K562 (cell line): ENCODE results near the gene FGD6. TPM values are rescaled to one million over a fixed set of nuclear protein-coding genes. Genes with fewer than 3 reads are reported as not detected.
"Not testable (repeated sequence)": the region's sequence is repeated elsewhere in the genome, so short reads cannot be mapped to it uniquely, and the experiment has no call there.

Experiments used
- ATAC-seq: fragments of 200-7000 bp; cut with Tn5 transposase; 3 replicates; pipeline ENCODE4 v1.9.1; 2020; ENCODE audit warnings: moderate library complexity
- BruUV-seq: library from RNA; stranded (reverse); fragments of 400-500 nt; replicated peaks from 2 replicates; lab custom pipeline; 2021; lab: Mats Ljungman, UMichigan
- CTCF ChIA-PET: fragments of 300-600 bp; formaldehyde crosslinking; extraction: SDS; loops from one replicate; lab custom pipeline; 2021; ENCODE audit warnings: low intra/inter-chr PET ratio; lab: Yijun Ruan, JAX
- POLR2A ChIA-PET: fragments of 300-600, 350-650 bp; sonication (Branson Sonifier 250); formaldehyde crosslinking; extraction: SDS; loops from one replicate; lab custom pipeline; 2021; ENCODE audit warnings: antibody characterized with exemption, inconsistent platforms; lab: Yijun Ruan, JAX
- DNase-seq, 4 experiments: peaks; one replicate each; pipeline versions ENCODE4 v3.0.0 to v3.0.0-alpha.2; 2011 to 2018; ENCODE audit warnings: low spot score in 3 of 4, mixed read lengths in 3 of 4; ENCODE audit errors: extremely low read depth in 1 of 4
- FAIRE-seq: peaks from 2 replicates; lab custom pipeline; 2011; peaks lifted over from hg19 to GRCh38; lab: Jason Lieb, UNC
- H2AFZ ChIP-seq: 2 replicates; pipeline ENCODE4 v1.6.0; 2011; ENCODE audit warnings: low read depth, low read length, control low read depth, inconsistent platforms
- H3K27ac ChIP-seq: fragments of 200-600 bp; 3 replicates; pipeline ENCODE4 v1.8.0; 2011; ENCODE audit warnings: low read depth, mild to moderate bottlenecking, control low read depth, inconsistent platforms, low read length, moderate library complexity, mixed read lengths; ENCODE audit errors: extremely low read depth
- H3K27me3 ChIP-seq, 2 experiments: fragments of 300-600 bp in 1 of 2; 2 replicates in 1 of 2; 3 replicates in 1 of 2; pipeline versions ENCODE4 v1.6.0 to v1.8.0; 2011; ENCODE audit warnings: inconsistent platforms in 2 of 2, low read length in 2 of 2, mild to moderate bottlenecking in 1 of 2, mixed read lengths in 1 of 2, moderate library complexity in 1 of 2; ENCODE audit not compliant: control insufficient read depth in 2 of 2, insufficient read depth in 2 of 2
- H3K36me3 ChIP-seq: fragments of 300-600 bp; 3 replicates; pipeline ENCODE4 v1.8.0; 2011; ENCODE audit warnings: mild to moderate bottlenecking, low read length, inconsistent platforms; ENCODE audit not compliant: control insufficient read depth, insufficient read depth
- H3K4me1 ChIP-seq, 2 experiments: fragments of 200-600 bp in 1 of 2; replicated peaks in 1 of 2; 2 replicates in 1 of 2; 3 replicates in 1 of 2; pipeline versions ENCODE4 v1.5.1 to v1.8.0; 2011; ENCODE audit warnings: inconsistent platforms in 2 of 2, low read length in 2 of 2, mild to moderate bottlenecking in 1 of 2, mixed read lengths in 1 of 2, moderate library complexity in 1 of 2; ENCODE audit not compliant: control insufficient read depth in 2 of 2, insufficient read depth in 2 of 2
- H3K4me2 ChIP-seq: 2 replicates; pipeline ENCODE4 v1.6.1; 2011; ENCODE audit warnings: low read length, control low read depth, inconsistent platforms, mixed read lengths; ENCODE audit not compliant: insufficient read depth
- H3K4me3 ChIP-seq: fragments of 200-600 bp; sonication (generic), shearing (Covaris generic); 2 replicates; pipeline ENCODE4 v1.5.1; 2016; ENCODE audit warnings: control low read depth, inconsistent platforms
- H3K79me2 ChIP-seq: fragments of 200-600 bp; 3 replicates; pipeline ENCODE4 v1.8.0; 2011; ENCODE audit warnings: low read length, inconsistent platforms; ENCODE audit not compliant: control insufficient read depth, insufficient read depth
- H3K9ac ChIP-seq, 2 experiments: 2 replicates each; pipeline versions ENCODE4 v1.6.0 to v1.6.1; 2011; ENCODE audit warnings: low read depth in 2 of 2, low read length in 2 of 2, control low read depth in 1 of 2, inconsistent platforms in 1 of 2, mild to moderate bottlenecking in 1 of 2, mixed read lengths in 1 of 2; ENCODE audit not compliant: insufficient read depth in 1 of 2
- H3K9me1 ChIP-seq: one replicate; pipeline ENCODE4 v1.6.0; 2011; ENCODE audit warnings: inconsistent platforms, mild to moderate bottlenecking, low read length, moderate library complexity; ENCODE audit not compliant: control insufficient read depth, insufficient read depth
- H3K9me3 ChIP-seq: replicated peaks from 2 replicates; pipeline ENCODE4 v1.5.1; 2011; ENCODE audit warnings: low read depth, low read length, inconsistent platforms; ENCODE audit not compliant: control insufficient read depth, insufficient read depth
- H4K20me1 ChIP-seq: replicated peaks from 2 replicates; pipeline ENCODE4 v1.6.1; 2011; ENCODE audit warnings: low read length, inconsistent platforms, mixed read lengths; ENCODE audit not compliant: control insufficient read depth, insufficient read depth
- HMGN3 ChIP-seq: IDR thresholded peaks from 2 replicates; pipeline ENCODE4 v1.6.1; 2011; ENCODE audit warnings: borderline replicate concordance, low read depth, mild to moderate bottlenecking, mixed read lengths, low read length; ENCODE audit not compliant: insufficient read length; ENCODE audit errors: extremely low read depth
- KAT8 ChIP-seq: fragments of 450-650 bp; IDR thresholded peaks from 2 replicates; pipeline ENCODE4 v1.6.1; 2016; ENCODE audit warnings: low read depth, mild to moderate bottlenecking
- RAD51 ChIP-seq: fragments of 450-650 bp; IDR thresholded peaks from 2 replicates; pipeline ENCODE4 v1.7.1; 2016; ENCODE audit warnings: low read depth, mild to moderate bottlenecking, borderline replicate concordance
- SRSF3 ChIP-seq: fragments of 200-400 bp; formaldehyde crosslinking; IDR thresholded peaks from 2 replicates; pipeline ENCODE4 v1.6.1; 2016; ENCODE audit warnings: mild to moderate bottlenecking, low read length, moderate library complexity; ENCODE audit not compliant: insufficient read depth
- SRSF9 ChIP-seq: fragments of 200-400 bp; formaldehyde crosslinking; IDR thresholded peaks from 2 replicates; pipeline ENCODE4 v1.6.1; 2017; ENCODE audit warnings: low read depth, low read length, borderline replicate concordance
- THRAP3 ChIP-seq: fragments of 450-650 bp; IDR thresholded peaks from 2 replicates; pipeline ENCODE4 v1.6.1; 2016; ENCODE audit warnings: mild to moderate bottlenecking, inconsistent platforms, borderline replicate concordance
- U2AF2 ChIP-seq: fragments of 200-400 bp; formaldehyde crosslinking; optimal IDR thresholded peaks from 2 replicates; pipeline ENCODE3; 2017; ENCODE audit warnings: low read depth, mild to moderate bottlenecking, low read length
- ZNF217 ChIP-seq: sonication (generic); formaldehyde crosslinking; IDR thresholded peaks from 2 replicates; pipeline ENCODE4 v1.8.0; 2022; ENCODE audit warnings: mild to moderate bottlenecking, missing genetic modification reagents
- ZNF764 ChIP-seq: fragments of 250-450 bp; sonication (Bioruptor Pico); IDR thresholded peaks from 2 replicates; pipeline ENCODE4 v1.4.0; 2020; ENCODE audit warnings: low read depth, mild to moderate bottlenecking, moderate library complexity
- ZZZ3 ChIP-seq: fragments of 450-650 bp; IDR thresholded peaks from 2 replicates; pipeline ENCODE4 v1.6.1; 2016; ENCODE audit warnings: antibody characterized with exemption, mild to moderate bottlenecking, moderate library complexity
- WGBS: fragments of 100-300 bp; shearing (Covaris generic); methylation state at CpG from one replicate; pipeline ENCODE4 v1.1.6; 2016; ENCODE audit warnings: low coverage, mixed read lengths; ENCODE audit not compliant: insufficient coverage; ENCODE audit errors: missing lambda C conversion rate; 5-methylcytosine and 5-hydroxymethylcytosine counted together
- in situ Hi-C: fragments of 300-500 bp; cut with MboI; formaldehyde crosslinking; loops from 4 replicates; pipeline ENCODE4 v1.15.0; 2018; ENCODE audit warnings: inconsistent platforms, mixed read lengths
- intact Hi-C: fragments of 100-400 bp; cut with micrococcal nuclease; formaldehyde crosslinking; loops from 2 replicates; pipeline ENCODE4 v1.14.2; 2022
- polyA plus RNA-seq, 8 experiments: library from polyadenylated mRNA; depleted of rRNA in 4 of 8; stranded (reverse) in 5 of 8; unstranded in 3 of 8; fragments of >200 nt; fragmentation: Nextera tagmentation in 2 of 8; fragmentation: Illumina TruSeq in 1 of 8; extraction: Ambion mirVana in 2 of 8; extraction: Trizol in 1 of 8; gene quantifications; 2 replicates each; pipeline versions ENCODE4 v1.2.1 to v1.2.3, GENCODE V29; 2011 to 2014; ENCODE audit warnings: inconsistent platforms in 1 of 8, missing spikeins in 1 of 8
- total RNA-seq, 7 experiments: library from RNA; depleted of rRNA in 6 of 7; stranded (reverse); fragments of >200 nt in 6 of 7; fragmentation: Illumina TruSeq in 2 of 7; extraction: Trizol in 2 of 7; gene quantifications; 2 replicates each; pipeline versions ENCODE4 v1.2.1 to v1.2.3, GENCODE V29; 2011 to 2021; ENCODE audit warnings: low replicate concordance in 1 of 7

FGD6 gene
- total and polyA plus RNA-seq, 9 of the 15 experiments (the other 6 are each of a cell fraction or from before 2014, with no cell fraction given) = 1.5 to 11.1 (median 5.8) TPM

GRCh38 chr12:95138031-95138430, 79.2 kb downstream of the FGD6 start:
- POLR2A ChIA-PET = interaction anchor here (0.7 kb wide), 1 partner anchor 893 kb away, joined by 3 read pairs; no protein-coding TSS in a partner anchor
- WGBS = 76% methylated on average over 7 of the region's 8 CpGs
- H2AFZ ChIP-seq, intact Hi-C loops, CTCF ChIA-PET, DNase-seq, H3K9me3 ChIP-seq, H3K9me1 ChIP-seq, ATAC-seq, H3K79me2 ChIP-seq, H3K4me2 ChIP-seq, H3K36me3 ChIP-seq, H3K9ac ChIP-seq, H4K20me1 ChIP-seq, H3K4me1 ChIP-seq, H3K4me3 ChIP-seq, BruUV-seq, H3K27ac ChIP-seq, FAIRE-seq, in situ Hi-C loops, H3K27me3 ChIP-seq: not testable (repeated sequence)

- CTCF ChIA-PET = no interaction called here
Measured at GRCh38 chr12:95136598-95136997, 80.7 kb downstream of the FGD6 start.

More at GRCh38 chr12:95136598-95136997, 80.7 kb downstream of the FGD6 start:
- POLR2A ChIA-PET = no interaction called here
- Histone ChIP-seq H3K36me3 (peaks cover 7% of the 10 kb centered on the region; the same call in 1 of the 3 replicates), H3K79me2 (no peaks in the 10 kb centered on the region), H3K4me1 (no peaks in the 10 kb centered on the region), H3K9me1 (no peaks in the 10 kb centered on the region), H3K9me3 (no peaks in the 10 kb centered on the region), H3K4me2 (no peak overlapping the region), H3K4me3 (no peak overlapping the region), H2AFZ (no peak overlapping the region), H4K20me1 (no peaks in the 10 kb centered on the region), H3K27ac (no peak overlapping the region), H3K27me3 (no peaks in the 10 kb centered on the region), H3K9ac (no peak overlapping the region)
- no peak for FAIRE-seq
- intact Hi-C loops = no loop called here
- in situ Hi-C loops = no loop called here
- ATAC-seq = no peak
- no TSS peak for BruUV-seq
- 83% methylated on average over 1 of the region's 1 CpG for WGBS
- TF ChIP-seq U2AF2 = no peak
- no peak for TF ChIP-seq ZNF764 (CRISPR knock-in tag)
- no peak for TF ChIP-seq SRSF3
- no peak for TF ChIP-seq HMGN3
- TF ChIP-seq SRSF9 = no peak
- no peak for TF ChIP-seq RAD51
- no peak for TF ChIP-seq THRAP3
- TF ChIP-seq ZNF217 (CRISPR knock-in tag) = no peak
- no peak for TF ChIP-seq KAT8
- no peak for TF ChIP-seq ZZZ3
- no peak for DNase-seq
